B cell (primary cell): ENCODE measurements around the gene SEPTIN5. TPM values are rescaled to one million over a fixed set of nuclear protein-coding genes. Genes with fewer than 3 reads are reported as not detected.

Source experiments
- ATAC-seq: fragments of 200-7000 bp; cut with Tn5 transposase; one replicate; pipeline ENCODE4 v1.10.0; 2021; ENCODE audit warnings: low read depth, mild to moderate bottlenecking, moderate number of reproducible peaks, moderate library complexity
- CTCF ChIA-PET: fragments of 350-600 bp; sonication (Branson Sonifier 250); formaldehyde crosslinking; loops from one replicate; lab custom pipeline; 2021; ENCODE audit warnings: antibody characterized with exemption, inconsistent platforms; lab: Charles Lee
- POLR2A ChIA-PET: fragments of 350-600 bp; sonication (Branson Sonifier 250); formaldehyde crosslinking; loops from one replicate; lab custom pipeline; 2021; ENCODE audit warnings: antibody characterized with exemption; lab: Charles Lee
- DNase-seq: peaks from one replicate; pipeline ENCODE4 v3.0.0; 2013
- H2AFZ ChIP-seq: 2 replicates; pipeline ENCODE4 v1.6.1; 2012; ENCODE audit warnings: mild to moderate bottlenecking, low read depth, low read length; ENCODE audit not compliant: insufficient read depth, poor library complexity, severe bottlenecking
- H3K27ac ChIP-seq, 2 donors: 1 replicate in 1 of 2; 2 replicates in 1 of 2; pipeline ENCODE4 v1.5.1; 2012 to 2013; ENCODE audit warnings: low read length in 2 of 2, mild to moderate bottlenecking in 2 of 2, moderate library complexity in 1 of 2
- H3K27me3 ChIP-seq, 4 experiments: fragments of 200-600 bp in 1 of 4; sonication (generic) in 1 of 4; replicated peaks in 1 of 4; 1 replicate in 2 of 4; 2 replicates in 2 of 4; pipeline versions ENCODE4 v1.6.1 to v1.7.0; 2013 to 2016; ENCODE audit warnings: low read length in 3 of 4, mild to moderate bottlenecking in 2 of 4, mixed read lengths in 1 of 4, moderate library complexity in 1 of 4; ENCODE audit not compliant: insufficient read depth in 4 of 4, control insufficient read depth in 3 of 4; ENCODE audit errors: control extremely low read depth in 1 of 4
- H3K36me3 ChIP-seq, 2 experiments: replicated peaks in 1 of 2; 1 replicate in 1 of 2; 2 replicates in 1 of 2; pipeline versions ENCODE4 v1.6.1 to v1.7.1; 2013; ENCODE audit warnings: low read length in 1 of 2; ENCODE audit not compliant: insufficient read depth in 2 of 2, control insufficient read depth in 1 of 2; ENCODE audit errors: control extremely low read depth in 1 of 2, extremely low read depth in 1 of 2
- H3K4me1 ChIP-seq, 2 donors: fragments of 200-600 bp in 1 of 2; sonication (generic) in 1 of 2; 1 replicate in 1 of 2; 2 replicates in 1 of 2; pipeline versions ENCODE4 v1.5.1 to v1.6.1; 2013 to 2017; ENCODE audit warnings: low read length in 2 of 2; ENCODE audit not compliant: control insufficient read depth in 2 of 2, insufficient read depth in 2 of 2
- H3K4me2 ChIP-seq: replicated peaks from 2 replicates; pipeline ENCODE3; 2012; ENCODE audit warnings: mild to moderate bottlenecking, low read depth, low read length; ENCODE audit not compliant: poor library complexity, severe bottlenecking
- H3K4me3 ChIP-seq, 5 experiments: fragments of 200-600 bp in 1 of 5; sonication (generic) in 1 of 5; 1 replicate in 3 of 5; 2 replicates in 2 of 5; pipeline versions ENCODE4 v1.5.1 to v1.7.0; 2011 to 2016; ENCODE audit warnings: low read length in 4 of 5, mild to moderate bottlenecking in 4 of 5, low read depth in 2 of 5, control low read depth in 1 of 5, moderate library complexity in 1 of 5; ENCODE audit not compliant: insufficient read depth in 1 of 5; ENCODE audit errors: control extremely low read depth in 1 of 5, extremely low read depth in 1 of 5
- H3K79me2 ChIP-seq: fragments of 200-600 bp; sonication (generic); one replicate; pipeline ENCODE4 v1.6.0; 2016; ENCODE audit warnings: low read length; ENCODE audit not compliant: control insufficient read depth, insufficient read depth
- H3K9ac ChIP-seq: fragments of 200-600 bp; sonication (generic); 2 replicates; pipeline ENCODE4 v1.6.1; 2017; ENCODE audit warnings: mild to moderate bottlenecking, low read length, moderate library complexity
- H3K9me3 ChIP-seq, 3 donors: one replicate each; pipeline versions ENCODE4 v1.6.1 to v1.7.1; 2013; ENCODE audit warnings: low read length in 2 of 3; ENCODE audit not compliant: control insufficient read depth in 2 of 3, insufficient read depth in 1 of 3; ENCODE audit errors: control extremely low read depth in 1 of 3
- H4K20me1 ChIP-seq: 2 replicates; pipeline ENCODE4 v1.6.0; 2012; ENCODE audit warnings: mild to moderate bottlenecking, low read length; ENCODE audit not compliant: insufficient read depth, control insufficient read depth, poor library complexity, severe bottlenecking
- H3K27ac Mint-ChIP-seq: one replicate; pipeline ENCODE4 v1.8.0; 2021; ENCODE audit warnings: mixed read lengths
- H3K27me3 Mint-ChIP-seq: one replicate; pipeline ENCODE4 v1.8.0; 2021; ENCODE audit warnings: mixed read lengths
- H3K4me1 Mint-ChIP-seq: one replicate; pipeline ENCODE4 v1.8.0; 2021; ENCODE audit warnings: mixed read lengths
- H3K4me3 Mint-ChIP-seq: one replicate; pipeline ENCODE4 v1.8.0; 2021; ENCODE audit warnings: mixed read lengths
- H3K9me3 Mint-ChIP-seq: one replicate; pipeline ENCODE4 v1.8.0; 2022; ENCODE audit warnings: mixed read lengths; ENCODE audit not compliant: insufficient read depth
- EZH2 ChIP-seq: IDR thresholded peaks from 2 replicates; pipeline ENCODE4 v1.6.1; 2012; ENCODE audit warnings: borderline replicate concordance, low read depth, mild to moderate bottlenecking, moderate library complexity, low read length; ENCODE audit not compliant: insufficient read depth, poor library complexity, severe bottlenecking
- WGBS: methylation state at CpG from one replicate; pipeline ENCODE4 v1.1.5; 2013; ENCODE audit warnings: missing lambda C conversion rate; ENCODE audit not compliant: insufficient coverage; 5-methylcytosine and 5-hydroxymethylcytosine counted together
- intact Hi-C: fragments of 100-400 bp; cut with micrococcal nuclease; formaldehyde crosslinking; loops from one replicate; pipeline ENCODE4 v1.10.0; 2022
- polyA plus RNA-seq: library from polyadenylated mRNA; depleted of rRNA; stranded (reverse); fragments of >200 nt; gene quantifications from 2 replicates; pipeline ENCODE4 v1.2.3, GENCODE V29; 2012
- total RNA-seq, 2 donors: library from RNA; stranded (reverse); fragments of 120-200 nt in 1 of 2; gene quantifications; 1 replicate in 1 of 2; 2 replicates in 1 of 2; pipeline versions ENCODE4 v1.2.3 to v1.2.4, GENCODE V29; 2013 to 2022
- TF ChIP-seq, protein P1 (sequence below): fragments of 200-600 bp; IDR thresholded peaks from one replicate; pipeline ENCODE4 v1.8.0; 2022; ENCODE audit warnings: antibody characterized with exemption, mild to moderate bottlenecking

Gene SEPTIN5
- total and polyA plus RNA-seq, 2 donors (not counting 1 experiment from before 2014, with no cell fraction given), result 0.06 TPM; not detected in 1

DNA sequence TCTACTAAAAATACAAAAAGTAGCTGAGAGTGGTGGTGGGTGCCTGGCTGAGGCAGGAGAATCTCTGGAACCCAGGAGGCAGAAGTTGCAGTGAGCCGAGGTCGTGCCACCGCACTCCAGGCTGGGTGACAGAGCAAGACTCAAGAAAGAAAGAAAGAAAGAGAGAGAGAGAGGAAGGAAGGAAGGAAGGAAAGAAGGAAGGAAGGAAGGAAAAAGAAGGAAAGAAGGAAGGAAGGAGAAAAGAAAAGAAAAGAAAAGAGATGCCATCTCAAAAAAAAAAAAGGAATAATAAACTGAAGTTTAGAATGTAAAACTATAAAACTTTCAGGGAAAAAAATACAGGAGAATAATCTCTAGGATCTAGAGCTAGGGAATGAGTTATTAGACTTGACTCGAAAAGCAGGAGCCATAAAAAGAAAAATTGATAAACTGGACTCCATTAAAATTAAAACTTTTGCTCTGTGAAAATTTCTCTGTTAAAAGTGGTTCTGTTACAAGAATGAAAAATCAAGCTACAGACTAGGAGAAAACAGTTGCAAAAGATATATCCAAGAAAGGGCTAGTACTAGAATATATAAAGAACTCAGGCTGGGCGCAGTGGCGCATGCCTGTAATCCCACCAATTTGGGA lies 13.4 kb upstream of the SEPTIN5 start:
- H3K27ac ChIP-seq, result no peak overlapping the region
- DNase-seq (no peak), ATAC-seq (no peak)
- H3K9me3 ChIP-seq, result no peaks in the 10 kb centered on the region
- H3K9me3 Mint-ChIP-seq, result no peaks in the 10 kb centered on the region
- ChIA-PET CTCF (interaction anchor here (1.9 kb wide), 1 partner anchor 29 kb away, joined by 10 read pairs; no protein-coding TSS in a partner anchor), POLR2A (no interaction called here)
- H3K36me3 ChIP-seq, result no peaks in the 10 kb centered on the region
- H3K27me3 Mint-ChIP-seq, result peaks cover 16% of the 10 kb centered on the region
- no peaks in the 10 kb centered on the region for H3K27me3 ChIP-seq
- intact Hi-C loops, result no loop called here
- H3K4me3 ChIP-seq, result no peak overlapping the region
- no peaks in the 10 kb centered on the region for H4K20me1 ChIP-seq
- no peak overlapping the region for H3K9ac ChIP-seq
- H3K4me1 ChIP-seq, result no peaks in the 10 kb centered on the region
- TF ChIP-seq, protein P1, sequence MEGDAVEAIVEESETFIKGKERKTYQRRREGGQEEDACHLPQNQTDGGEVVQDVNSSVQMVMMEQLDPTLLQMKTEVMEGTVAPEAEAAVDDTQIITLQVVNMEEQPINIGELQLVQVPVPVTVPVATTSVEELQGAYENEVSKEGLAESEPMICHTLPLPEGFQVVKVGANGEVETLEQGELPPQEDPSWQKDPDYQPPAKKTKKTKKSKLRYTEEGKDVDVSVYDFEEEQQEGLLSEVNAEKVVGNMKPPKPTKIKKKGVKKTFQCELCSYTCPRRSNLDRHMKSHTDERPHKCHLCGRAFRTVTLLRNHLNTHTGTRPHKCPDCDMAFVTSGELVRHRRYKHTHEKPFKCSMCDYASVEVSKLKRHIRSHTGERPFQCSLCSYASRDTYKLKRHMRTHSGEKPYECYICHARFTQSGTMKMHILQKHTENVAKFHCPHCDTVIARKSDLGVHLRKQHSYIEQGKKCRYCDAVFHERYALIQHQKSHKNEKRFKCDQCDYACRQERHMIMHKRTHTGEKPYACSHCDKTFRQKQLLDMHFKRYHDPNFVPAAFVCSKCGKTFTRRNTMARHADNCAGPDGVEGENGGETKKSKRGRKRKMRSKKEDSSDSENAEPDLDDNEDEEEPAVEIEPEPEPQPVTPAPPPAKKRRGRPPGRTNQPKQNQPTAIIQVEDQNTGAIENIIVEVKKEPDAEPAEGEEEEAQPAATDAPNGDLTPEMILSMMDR, result no peak
- TF ChIP-seq EZH2, result no peak
- H3K4me3 Mint-ChIP-seq, result no peak overlapping the region
- WGBS, result 96% methylated on average over 5 of the region's 6 CpGs
- no peak overlapping the region for H2AFZ ChIP-seq
- no peak overlapping the region for H3K4me2 ChIP-seq
- H3K27ac Mint-ChIP-seq, result no peak overlapping the region
- H3K4me1 Mint-ChIP-seq, result no peaks in the 10 kb centered on the region
- H3K79me2 ChIP-seq, result no peaks in the 10 kb centered on the region

GRCh38 chr22:19701420-19702145 lies 12.7 kb upstream of the SEPTIN5 start:
- no peaks in the 10 kb centered on the region for H3K79me2 ChIP-seq
- no peaks in the 10 kb centered on the region for H3K4me1 Mint-ChIP-seq
- H3K27me3 Mint-ChIP-seq, result peaks cover 12% of the 10 kb centered on the region
- H3K27ac Mint-ChIP-seq, result no peak overlapping the region
- intact Hi-C loops, result no loop called here
- no peaks in the 10 kb centered on the region for H3K36me3 ChIP-seq
- ChIA-PET CTCF (interaction anchor here (0.6 to 1.9 kb wide), 2 partner anchors 29 to 563 kb away, joined by 3 to 10 read pairs; no protein-coding TSS in a partner anchor), POLR2A (no interaction called here)
- H3K27ac ChIP-seq, result no peak overlapping the region
- H3K9ac ChIP-seq, result no peak overlapping the region
- H3K4me1 ChIP-seq, result no peaks in the 10 kb centered on the region
- H3K9me3 ChIP-seq, result no peaks in the 10 kb centered on the region
- H4K20me1 ChIP-seq, result no peaks in the 10 kb centered on the region
- H2AFZ ChIP-seq, result no peak overlapping the region
- 89% methylated on average over 5 of the region's 10 CpGs for whole genome bisulfite sequencing
- no peak overlapping the region for H3K4me3 Mint-ChIP-seq
- H3K4me2 ChIP-seq, result no peak overlapping the region
- H3K27me3 ChIP-seq, result no peaks in the 10 kb centered on the region
- H3K4me3 ChIP-seq, result no peak overlapping the region
- no peak for TF ChIP-seq EZH2
- TF ChIP-seq, protein P1, result no peak
- DNase-seq (no peak), ATAC-seq (no peak)
- H3K9me3 Mint-ChIP-seq, result no peaks in the 10 kb centered on the region
